WTC11 (cell line): ENCODE data around the gene KBTBD13.

Experiments
- CBFB ChIP-seq: sonication (generic); formaldehyde crosslinking; IDR thresholded peaks from 2 replicates; pipeline ENCODE4 v1.8.1; 2022; ENCODE audit warnings: mild to moderate bottlenecking, low read depth, missing genetic modification reagents
- CREB1 ChIP-seq: sonication (generic); formaldehyde crosslinking; IDR thresholded peaks from 2 replicates; pipeline ENCODE4 v1.8.0; 2023; ENCODE audit warnings: mild to moderate bottlenecking, missing genetic modification reagents
- NR1H2 ChIP-seq: sonication (generic); formaldehyde crosslinking; IDR thresholded peaks from 2 replicates; pipeline ENCODE4 v1.9.0; 2021; ENCODE audit warnings: mild to moderate bottlenecking, moderate library complexity, missing genetic modification reagents
- TEAD1 ChIP-seq: sonication (generic); formaldehyde crosslinking; IDR thresholded peaks from 2 replicates; pipeline ENCODE4 v1.8.0; 2022; ENCODE audit warnings: mild to moderate bottlenecking, missing genetic modification reagents
- TF ChIP-seq, protein P1 (sequence below): sonication (generic); formaldehyde crosslinking; IDR thresholded peaks from 2 replicates; pipeline ENCODE4 v1.8.0; 2022; ENCODE audit warnings: mild to moderate bottlenecking, missing genetic modification reagents
- TF ChIP-seq, protein P2 (sequence below): sonication (generic); formaldehyde crosslinking; IDR thresholded peaks from 2 replicates; pipeline ENCODE4 v1.8.0; 2022; ENCODE audit warnings: mild to moderate bottlenecking, missing genetic modification reagents
- TF ChIP-seq, protein P3 (sequence below): fragments of 200-600 bp; IDR thresholded peaks from 2 replicates; pipeline ENCODE4 v1.8.0; 2022; ENCODE audit warnings: antibody characterized with exemption
- TF ChIP-seq, protein P4 (sequence below): sonication (generic); formaldehyde crosslinking; conservative IDR thresholded peaks from 2 replicates; pipeline ENCODE4 v1.8.1; 2022; ENCODE audit warnings: mild to moderate bottlenecking, missing genetic modification reagents

DNA sequence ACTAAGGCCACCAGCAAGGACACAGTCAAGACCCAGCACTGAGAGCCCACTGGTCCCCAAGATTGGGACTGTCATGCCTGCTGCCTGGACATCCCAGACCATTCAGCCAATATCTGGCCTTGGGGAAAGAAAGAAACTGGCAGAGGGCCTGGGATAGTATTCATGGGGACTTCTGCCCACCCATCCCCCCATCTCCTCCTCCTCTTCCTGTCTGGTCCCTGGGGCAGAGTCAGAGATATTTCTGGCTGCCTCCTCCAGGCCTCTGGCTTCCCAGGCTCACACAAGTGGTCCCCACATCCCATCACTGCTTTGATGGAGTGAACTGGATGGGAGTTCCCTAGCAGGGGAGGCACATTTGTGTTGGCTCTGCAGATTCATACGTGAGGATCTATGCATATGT, 4.5 kb upstream of the KBTBD13 start:
- TF ChIP-seq TEAD1 (CRISPR knock-in tag) (no peak), CBFB (CRISPR knock-in tag) (no peak), CREB1 (CRISPR knock-in tag) (no peak), NR1H2 (CRISPR knock-in tag) (no peak)
- TF ChIP-seq, protein P1, sequence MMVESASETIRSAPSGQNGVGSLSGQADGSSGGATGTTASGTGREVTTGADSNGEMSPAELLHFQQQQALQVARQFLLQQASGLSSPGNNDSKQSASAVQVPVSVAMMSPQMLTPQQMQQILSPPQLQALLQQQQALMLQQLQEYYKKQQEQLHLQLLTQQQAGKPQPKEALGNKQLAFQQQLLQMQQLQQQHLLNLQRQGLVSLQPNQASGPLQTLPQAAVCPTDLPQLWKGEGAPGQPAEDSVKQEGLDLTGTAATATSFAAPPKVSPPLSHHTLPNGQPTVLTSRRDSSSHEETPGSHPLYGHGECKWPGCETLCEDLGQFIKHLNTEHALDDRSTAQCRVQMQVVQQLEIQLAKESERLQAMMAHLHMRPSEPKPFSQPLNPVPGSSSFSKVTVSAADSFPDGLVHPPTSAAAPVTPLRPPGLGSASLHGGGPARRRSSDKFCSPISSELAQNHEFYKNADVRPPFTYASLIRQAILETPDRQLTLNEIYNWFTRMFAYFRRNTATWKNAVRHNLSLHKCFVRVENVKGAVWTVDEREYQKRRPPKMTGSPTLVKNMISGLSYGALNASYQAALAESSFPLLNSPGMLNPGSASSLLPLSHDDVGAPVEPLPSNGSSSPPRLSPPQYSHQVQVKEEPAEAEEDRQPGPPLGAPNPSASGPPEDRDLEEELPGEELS (CRISPR knock-in tag) = no peak
- TF ChIP-seq, protein P2, sequence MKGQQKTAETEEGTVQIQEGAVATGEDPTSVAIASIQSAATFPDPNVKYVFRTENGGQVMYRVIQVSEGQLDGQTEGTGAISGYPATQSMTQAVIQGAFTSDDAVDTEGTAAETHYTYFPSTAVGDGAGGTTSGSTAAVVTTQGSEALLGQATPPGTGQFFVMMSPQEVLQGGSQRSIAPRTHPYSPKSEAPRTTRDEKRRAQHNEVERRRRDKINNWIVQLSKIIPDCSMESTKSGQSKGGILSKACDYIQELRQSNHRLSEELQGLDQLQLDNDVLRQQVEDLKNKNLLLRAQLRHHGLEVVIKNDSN (CRISPR knock-in tag) = no peak
- TF ChIP-seq, protein P3, sequence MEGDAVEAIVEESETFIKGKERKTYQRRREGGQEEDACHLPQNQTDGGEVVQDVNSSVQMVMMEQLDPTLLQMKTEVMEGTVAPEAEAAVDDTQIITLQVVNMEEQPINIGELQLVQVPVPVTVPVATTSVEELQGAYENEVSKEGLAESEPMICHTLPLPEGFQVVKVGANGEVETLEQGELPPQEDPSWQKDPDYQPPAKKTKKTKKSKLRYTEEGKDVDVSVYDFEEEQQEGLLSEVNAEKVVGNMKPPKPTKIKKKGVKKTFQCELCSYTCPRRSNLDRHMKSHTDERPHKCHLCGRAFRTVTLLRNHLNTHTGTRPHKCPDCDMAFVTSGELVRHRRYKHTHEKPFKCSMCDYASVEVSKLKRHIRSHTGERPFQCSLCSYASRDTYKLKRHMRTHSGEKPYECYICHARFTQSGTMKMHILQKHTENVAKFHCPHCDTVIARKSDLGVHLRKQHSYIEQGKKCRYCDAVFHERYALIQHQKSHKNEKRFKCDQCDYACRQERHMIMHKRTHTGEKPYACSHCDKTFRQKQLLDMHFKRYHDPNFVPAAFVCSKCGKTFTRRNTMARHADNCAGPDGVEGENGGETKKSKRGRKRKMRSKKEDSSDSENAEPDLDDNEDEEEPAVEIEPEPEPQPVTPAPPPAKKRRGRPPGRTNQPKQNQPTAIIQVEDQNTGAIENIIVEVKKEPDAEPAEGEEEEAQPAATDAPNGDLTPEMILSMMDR = no peak
- TF ChIP-seq, protein P4, sequence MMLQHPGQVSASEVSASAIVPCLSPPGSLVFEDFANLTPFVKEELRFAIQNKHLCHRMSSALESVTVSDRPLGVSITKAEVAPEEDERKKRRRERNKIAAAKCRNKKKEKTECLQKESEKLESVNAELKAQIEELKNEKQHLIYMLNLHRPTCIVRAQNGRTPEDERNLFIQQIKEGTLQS (CRISPR knock-in tag) = no peak
